ENCODE data around the gene MEIKIN.

DNA sequence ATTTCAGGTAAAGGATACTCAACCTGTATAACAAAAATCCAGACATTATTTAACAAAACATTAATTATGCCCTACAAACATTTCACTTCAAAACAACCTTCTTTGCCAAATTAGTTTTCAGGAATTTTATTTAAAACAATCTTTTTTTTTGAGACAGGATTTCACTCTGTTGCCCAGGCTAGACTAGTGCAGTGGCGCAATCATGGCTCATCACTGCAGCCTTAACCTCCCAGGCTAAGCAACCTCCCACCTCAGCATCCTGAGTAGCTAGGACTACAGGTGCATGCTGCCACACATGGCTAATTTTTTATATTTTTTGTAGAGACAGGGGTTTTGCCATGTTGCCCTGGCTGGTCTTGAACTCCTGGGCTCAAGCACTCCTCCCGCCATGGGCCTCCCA is 152.6 kb downstream of the MEIKIN start:
- TF ChIP-seq, protein P1, sequence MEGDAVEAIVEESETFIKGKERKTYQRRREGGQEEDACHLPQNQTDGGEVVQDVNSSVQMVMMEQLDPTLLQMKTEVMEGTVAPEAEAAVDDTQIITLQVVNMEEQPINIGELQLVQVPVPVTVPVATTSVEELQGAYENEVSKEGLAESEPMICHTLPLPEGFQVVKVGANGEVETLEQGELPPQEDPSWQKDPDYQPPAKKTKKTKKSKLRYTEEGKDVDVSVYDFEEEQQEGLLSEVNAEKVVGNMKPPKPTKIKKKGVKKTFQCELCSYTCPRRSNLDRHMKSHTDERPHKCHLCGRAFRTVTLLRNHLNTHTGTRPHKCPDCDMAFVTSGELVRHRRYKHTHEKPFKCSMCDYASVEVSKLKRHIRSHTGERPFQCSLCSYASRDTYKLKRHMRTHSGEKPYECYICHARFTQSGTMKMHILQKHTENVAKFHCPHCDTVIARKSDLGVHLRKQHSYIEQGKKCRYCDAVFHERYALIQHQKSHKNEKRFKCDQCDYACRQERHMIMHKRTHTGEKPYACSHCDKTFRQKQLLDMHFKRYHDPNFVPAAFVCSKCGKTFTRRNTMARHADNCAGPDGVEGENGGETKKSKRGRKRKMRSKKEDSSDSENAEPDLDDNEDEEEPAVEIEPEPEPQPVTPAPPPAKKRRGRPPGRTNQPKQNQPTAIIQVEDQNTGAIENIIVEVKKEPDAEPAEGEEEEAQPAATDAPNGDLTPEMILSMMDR (IDR thresholded peaks at IDR 0.05; ENCODE audit: low read depth, low read length), result no peak
- TF ChIP-seq POLR2A (IDR thresholded peaks at IDR 0.05; ENCODE audit: extremely low read depth, insufficient read length) (no peak), MAX (IDR thresholded peaks at IDR 0.05; ENCODE audit: low read depth, low read length) (no peak), MYC (IDR thresholded peaks at IDR 0.05; ENCODE audit: low read depth, low read length) (no peak)

Data from NB4 (cell line).